Islet precursor cell (in vitro differentiated cells): ENCODE measurements around the gene PPP2R2B.

Experiments
- DNase-seq: peaks from one replicate; pipeline ENCODE4 v3.0.0-alpha.2; 2018

PPP2R2B gene

DNA sequence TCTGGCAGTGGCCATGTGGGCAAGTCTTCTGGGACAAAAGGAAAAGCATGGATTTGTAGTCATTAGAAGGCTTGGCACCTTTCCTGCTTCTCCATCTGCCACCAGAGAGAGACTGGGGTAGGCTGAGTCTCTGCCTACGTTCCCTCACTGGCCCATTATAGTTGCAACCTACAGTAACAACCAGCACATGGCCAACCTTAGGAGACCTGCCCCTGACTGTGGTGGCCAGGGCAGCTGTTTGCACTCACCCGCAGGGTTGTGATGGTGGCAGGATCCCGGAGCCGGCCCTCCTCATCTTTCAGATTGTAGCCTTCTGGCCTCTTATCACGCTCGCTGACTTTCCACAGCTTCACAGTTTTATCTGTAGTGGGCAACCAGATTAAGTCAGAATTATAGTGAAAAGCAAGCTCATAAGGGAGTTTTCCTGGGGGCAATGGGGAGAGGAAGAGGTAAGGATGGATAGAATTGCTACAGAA is 187.6 kb downstream of the PPP2R2B start:
- no peak for DNase-seq

DNA sequence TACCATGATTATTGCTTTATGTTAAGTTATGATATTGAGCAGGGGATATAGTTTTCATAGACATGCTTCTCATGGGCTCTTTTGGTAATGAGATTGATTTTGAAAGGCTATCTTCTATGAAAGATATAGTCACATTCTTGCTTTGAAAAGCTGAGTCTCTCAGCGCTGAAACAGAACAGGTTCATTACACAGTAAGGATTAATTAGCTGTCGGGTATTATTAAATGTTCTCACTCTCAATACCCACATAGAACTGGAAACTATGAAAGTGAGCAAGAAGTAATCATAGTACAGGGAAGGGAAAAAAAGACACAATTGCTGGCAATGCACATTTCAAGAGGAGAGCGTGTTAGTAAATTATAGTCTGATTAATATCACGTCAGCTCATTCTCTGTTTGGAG is 190.9 kb downstream of the PPP2R2B start:
- DNase-seq = no peak

DNA sequence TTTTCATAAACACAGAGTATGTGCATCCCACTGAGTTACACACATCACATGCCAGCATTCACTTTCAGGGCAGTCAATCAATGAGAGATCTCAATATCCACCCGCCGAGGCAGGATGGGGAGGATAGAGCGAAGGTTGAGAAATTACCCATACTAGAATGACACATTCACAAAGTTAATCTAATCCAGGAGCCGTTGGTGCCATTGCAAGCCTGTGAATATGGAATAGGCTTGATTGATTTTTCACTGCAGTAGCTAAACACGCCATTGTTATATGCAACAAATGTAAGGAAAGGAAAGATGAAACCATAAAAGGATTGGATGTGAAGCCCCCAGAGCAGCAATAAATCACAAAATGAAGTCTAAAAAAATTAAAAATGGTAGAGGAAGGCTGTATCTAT is 194.7 kb downstream of the PPP2R2B start:
- no peak for DNase-seq

DNA sequence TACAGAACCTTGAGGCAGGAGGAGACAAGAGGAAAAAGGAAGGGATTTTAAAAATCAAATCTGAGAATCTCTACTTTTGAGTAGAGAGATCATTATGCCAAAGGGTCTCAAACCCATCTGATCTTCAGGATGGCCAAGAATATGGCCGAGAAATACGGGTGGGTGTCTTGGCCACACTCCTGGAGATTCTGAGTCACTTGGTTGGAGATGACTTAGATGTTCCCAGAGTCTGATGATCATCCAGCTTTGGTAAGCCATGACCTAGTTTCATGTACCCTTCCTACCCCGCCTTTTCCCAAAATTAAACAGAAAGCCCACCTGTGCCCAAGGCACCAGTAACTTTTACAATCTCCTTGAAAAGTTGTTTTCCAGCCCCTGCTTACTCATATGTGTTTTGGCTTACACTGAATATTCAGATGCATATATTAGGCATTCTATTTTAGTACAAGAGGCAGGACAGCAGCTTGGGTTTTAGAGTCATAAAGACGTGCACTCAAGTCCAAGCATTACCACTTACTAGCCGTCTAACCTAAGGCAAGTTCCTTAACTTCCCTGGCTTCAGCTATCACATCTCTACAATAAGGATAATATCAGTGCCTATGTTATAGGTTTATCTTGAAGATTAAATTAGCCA is 195.5 kb downstream of the PPP2R2B start:
- no peak for DNase-seq

DNA sequence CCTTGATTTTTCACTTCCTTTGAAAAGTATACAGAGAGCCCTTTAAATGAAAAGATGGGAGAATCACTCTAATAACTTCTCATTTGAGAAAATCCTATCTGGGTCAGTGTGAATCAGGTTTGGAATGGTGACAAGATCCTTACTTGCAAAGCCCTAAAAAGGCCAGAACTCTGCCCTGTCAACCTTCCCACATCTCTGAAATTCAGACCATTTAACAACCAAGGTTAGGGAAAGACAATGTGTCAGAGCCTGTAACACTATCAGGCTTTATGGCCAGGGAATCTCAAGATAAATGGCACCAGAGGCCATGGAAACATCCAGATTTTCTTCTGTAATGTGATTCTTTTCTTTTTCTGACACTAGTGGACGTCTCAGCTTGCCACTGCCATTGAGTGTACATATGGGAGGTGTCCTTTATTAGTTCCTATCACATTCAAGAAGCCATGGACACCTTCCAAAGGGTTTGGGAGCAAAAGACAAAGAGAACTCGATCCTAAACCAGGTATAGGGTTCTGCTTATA is 196.9 kb downstream of the PPP2R2B start:
- DNase-seq = no peak

DNA sequence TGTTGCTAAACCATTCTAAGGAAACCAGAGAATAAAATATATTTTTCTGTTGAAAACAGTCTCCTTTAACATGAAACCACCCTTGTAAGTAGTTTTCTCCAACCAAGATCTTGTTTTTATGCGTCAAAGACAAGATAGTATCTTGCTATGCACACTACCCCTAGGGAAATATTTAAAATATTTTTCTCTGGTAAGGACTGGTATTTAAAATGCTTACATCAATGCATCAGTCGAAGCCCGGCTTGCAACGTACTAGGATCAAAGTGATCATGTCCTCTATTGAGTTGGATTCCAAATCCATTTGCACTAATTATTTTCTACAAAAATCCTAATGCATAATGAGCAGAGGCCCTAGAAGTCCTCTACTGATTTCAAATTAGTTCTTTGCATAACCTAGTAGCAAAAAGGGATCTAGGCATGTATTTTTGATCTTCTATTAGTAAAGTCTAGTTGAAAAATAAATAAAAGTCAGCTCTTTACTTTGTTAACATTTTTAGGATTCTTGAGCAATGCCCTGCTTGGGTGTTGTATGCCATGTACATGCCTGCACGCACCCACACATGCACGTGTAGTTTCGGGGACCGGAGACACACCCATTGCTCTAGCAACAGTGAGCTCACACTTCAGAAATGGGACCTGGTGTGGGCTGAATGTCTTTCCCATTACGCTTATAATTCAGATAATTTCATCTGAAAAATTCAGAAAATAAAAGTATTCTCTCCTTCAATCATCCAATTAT is 197.5 kb downstream of the PPP2R2B start:
- DNase-seq = no peak

DNA sequence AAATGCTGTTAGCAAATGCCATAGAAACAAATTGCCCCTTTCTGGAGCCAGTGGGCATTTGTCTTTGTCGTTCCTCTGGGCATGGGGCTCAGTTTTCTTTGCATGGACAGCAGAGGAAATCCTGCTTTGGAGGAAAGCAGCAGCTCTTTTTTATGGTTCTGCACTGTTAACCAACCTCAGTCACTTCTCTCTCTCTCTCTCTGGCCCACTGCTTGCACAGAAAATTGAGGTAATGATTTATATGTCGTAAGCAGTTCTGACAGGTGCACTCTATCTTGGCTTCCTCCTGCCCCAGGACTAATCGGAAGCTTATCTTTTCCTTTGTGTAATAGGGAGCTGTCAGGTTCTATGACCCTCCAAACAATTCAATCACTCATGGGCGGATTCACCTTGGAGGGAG is 202.9 kb downstream of the PPP2R2B start:
- no peak for DNase-seq

DNA sequence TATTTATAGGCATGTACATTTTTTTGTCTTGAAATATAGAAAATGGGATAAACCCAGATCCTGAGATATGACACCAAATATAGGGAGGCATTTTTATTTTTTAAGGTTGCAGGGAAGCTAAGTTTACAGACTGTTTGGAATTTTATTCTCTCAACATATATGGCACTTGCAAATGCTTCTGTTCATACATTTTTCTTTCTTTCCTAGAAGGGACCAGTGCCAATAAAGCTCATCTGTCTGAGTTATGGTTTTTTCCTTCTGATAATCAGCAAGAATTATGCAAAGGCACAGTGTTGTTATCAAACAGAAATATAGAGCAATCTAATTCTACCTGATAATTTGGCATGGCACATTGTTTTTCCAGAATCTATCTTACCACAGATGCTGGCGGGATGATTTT is 205.7 kb downstream of the PPP2R2B start:
- DNase-seq = no peak

DNA sequence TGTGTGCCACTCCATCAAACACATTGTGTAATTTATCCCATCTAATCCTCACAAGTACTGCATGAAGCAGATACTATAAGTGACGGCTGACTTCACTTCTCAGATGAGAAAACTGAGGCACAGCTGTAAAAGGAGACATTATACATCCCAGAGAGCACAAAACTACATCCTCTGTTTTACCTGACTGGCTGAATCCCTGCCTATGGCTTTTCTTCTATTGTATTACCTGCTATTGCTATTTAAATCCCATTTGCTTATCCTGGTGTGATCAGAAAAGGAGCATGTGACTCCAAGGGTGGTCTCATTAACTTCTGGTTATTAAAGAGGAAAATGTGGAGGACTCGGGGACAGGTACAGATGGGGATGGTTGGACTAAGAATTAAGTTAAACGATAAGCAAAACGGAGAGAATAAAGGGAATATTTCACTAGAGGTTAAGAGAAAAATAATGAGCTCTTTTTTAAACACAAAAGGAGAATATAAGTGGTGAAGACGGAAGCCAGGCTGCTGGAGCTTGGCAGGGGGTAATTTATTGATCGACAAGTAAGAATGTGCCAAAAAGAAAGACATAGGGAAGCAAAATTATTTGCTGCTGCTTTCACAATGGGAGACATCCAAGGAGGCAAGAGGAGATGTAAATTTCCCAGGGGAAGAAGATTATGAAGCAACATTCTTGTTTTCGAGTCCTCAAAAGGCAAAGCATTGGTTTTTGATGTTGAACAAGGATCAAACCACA is 206.8 kb downstream of the PPP2R2B start:
- DNase-seq = no peak

DNA sequence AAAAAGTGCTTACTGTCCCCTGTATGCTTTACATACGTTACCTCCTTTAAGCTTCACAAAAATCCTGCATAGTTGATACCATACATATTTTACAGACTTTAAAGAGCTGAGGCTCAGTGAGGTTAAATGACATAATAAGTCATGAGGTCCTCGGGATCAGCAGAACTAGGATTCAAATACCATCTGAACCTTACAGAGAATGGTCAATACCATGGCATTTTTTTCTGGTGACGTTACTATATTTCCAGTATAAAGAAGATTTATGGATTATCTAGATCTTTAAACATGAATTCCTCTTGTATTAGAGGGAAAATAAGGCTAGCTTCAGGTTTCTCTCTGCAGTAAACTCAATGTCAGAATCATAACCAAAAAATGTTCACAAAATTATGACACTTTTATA is 208.9 kb downstream of the PPP2R2B start:
- no peak for DNase-seq

DNA sequence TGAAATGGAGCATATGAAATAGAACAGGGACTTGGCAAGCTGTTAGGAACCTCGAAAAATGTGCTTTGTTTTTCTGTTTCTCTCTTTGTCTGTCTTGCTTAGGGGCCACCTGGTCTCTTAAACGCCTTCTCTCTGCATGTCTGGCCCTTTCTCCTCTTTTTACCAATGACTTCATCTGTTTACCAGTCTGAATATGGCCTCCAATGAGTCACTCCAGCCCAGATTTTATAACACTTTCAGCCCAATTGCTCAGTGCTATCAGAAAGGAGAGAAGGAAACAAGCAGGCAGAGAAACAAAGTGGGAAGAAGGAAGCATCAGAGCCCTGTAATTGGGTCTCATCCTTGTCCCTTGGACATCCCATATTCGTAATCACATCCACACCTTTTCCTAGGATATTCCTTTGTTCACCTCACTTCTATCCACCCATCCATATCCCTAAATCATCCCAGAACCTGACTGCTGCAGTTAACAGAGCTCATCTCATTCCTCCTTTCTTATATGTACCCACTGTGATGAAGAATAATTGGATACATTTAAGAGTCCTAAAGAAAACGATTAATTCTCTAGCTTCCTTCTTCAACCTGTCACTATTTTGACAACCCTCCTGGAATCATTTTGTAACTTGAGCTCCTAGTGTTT is 210.8 kb downstream of the PPP2R2B start:
- peak; percentile 65 for DNase-seq

DNA sequence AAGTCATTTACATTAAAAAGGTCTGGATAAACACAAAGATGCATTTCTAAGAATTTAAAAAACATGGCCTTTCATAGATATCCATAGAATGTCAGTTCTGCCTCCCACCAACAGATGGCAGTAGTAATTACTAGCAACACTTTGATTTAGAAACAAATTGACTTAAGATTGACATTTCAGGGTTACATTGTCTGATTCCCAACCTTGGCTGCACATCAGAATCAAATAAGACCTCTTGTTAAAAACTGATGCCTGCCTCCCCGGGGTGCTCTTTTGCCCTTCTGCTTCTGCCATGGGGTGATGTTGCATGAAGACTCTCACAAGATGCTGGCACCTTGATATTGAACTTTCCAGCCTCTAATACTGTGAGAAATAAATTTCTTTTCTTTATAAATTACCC is 216.3 kb downstream of the PPP2R2B start:
- DNase-seq = no peak

DNA sequence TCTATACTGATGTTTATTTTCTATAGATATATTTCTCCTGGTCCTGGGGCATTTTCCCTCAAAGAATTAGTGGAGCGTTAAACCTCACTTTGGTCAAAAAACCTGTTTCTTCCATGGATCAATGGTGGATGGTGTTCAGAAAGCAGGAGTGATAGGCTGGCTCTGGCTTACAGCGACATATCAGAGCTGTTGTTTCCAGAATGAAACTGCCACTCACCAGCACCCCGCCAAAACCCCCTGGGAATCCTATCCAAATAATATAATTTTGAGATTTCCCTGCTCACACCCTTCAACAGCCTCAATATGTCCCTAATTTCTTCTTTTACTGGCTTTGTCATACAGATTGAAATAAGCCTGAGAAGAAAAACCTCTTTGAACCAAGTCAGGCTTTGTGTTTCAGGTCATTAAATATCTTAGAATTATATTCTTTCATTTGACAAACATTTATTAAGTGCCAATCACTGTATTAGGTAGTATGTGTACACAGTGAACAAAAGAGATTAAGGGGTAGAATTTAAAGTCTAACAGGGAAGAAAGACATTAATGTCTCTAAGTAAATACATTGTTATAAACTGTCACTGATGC is 218.1 kb downstream of the PPP2R2B start:
- no peak for DNase-seq

DNA sequence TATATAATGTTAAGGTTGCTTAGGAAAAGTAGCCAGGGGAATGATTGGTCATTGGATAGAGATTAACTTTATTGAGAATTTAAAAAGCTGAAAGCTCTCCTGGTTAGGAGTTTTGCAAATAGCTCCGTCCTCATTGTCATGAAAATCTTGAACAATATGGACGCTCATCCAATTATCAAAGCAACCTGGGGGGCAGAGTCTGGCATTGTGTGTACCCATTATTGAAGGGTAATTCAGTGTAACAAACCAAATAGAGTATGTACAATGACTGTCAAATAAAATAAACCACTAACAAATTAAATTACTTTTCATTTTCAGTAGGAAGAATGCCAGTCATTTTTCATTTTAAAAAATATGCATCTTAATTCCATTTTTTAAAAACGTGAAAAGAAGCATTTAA is 218.6 kb downstream of the PPP2R2B start:
- no peak for DNase-seq

DNA sequence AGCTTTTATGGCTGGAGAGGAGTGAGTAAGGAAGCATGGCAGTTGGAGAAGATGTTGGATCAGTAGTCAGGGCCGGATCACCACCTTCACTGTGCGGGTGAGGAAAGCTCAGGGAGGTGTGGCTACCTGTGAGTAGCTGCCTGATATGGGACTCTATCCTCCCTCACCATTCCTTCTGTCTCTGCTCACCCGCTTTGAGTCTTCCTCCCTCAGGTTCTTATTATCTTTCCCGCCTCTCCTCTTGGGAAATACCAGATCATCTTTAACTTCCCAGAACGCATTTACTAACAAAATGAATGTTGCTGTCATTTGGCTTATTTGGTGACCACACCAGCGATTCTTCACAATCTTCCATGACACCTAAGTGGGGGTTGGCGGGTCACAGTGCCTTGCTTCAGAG is 221.9 kb downstream of the PPP2R2B start:
- DNase-seq = no peak

DNA sequence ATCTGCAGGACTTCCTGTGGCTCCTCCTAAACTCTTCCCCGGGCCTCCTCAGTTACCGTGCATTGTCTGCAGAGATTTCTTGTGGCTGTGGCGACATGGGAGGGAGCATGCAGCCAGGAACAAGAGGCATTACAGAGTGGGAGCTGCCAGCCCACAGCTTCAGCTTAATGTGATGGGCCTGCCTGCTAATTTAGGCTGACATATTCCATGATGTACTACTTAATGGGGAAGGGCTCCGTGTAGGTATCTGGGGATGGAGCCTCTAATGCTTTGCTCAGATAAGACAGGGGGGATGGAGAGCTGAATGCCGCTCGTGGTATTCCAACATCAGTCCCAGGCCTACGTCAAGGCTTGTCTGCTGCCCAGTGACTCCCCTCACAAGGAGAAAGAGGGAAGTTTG is 225.0 kb downstream of the PPP2R2B start:
- DNase-seq = no peak

DNA sequence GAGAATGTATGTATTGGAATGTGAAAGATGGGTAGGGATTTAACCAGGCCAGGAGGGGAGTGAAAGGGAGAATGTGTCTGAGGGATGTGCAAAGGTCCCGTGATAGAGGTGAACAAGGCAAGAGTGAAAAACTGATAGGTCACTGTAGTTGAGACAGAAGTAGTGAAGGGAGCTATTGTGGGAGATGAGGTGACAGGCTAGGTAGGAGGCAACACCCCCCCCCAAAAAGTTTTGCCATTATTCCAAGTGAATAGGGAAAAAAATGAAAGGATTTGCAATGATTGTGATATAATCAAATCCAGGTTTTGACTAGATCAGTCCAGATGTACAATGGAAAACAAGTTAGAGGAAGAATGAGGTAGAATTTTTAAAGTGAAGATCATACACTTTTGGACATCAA is 226.0 kb downstream of the PPP2R2B start:
- DNase-seq = no peak

DNA sequence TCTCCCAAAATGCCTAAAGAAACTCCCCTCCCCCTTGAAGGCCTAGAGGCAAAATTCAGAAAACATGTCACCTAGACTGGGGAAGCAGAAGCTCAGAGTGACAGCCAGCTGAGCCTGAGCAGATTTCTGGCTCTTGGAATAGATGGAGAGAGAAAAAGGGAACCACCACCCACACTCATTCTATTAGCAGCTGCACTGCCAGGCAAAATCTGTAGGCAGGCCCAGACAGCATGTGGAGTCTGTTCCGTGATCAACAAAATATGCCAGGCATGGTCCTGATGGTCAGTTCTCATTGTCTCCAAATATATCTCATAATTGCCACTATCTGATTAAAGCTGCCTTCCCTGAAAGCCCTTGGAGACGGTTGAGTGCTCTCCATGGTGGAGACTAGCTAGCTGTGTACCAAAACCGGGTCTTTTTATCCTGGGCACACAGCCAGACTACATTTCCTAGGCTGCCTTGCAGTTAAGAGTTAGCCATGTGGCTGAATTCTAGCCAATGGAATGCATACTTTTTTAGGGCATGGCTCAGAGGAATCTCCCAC is 230.8 kb downstream of the PPP2R2B start:
- no peak for DNase-seq

DNA sequence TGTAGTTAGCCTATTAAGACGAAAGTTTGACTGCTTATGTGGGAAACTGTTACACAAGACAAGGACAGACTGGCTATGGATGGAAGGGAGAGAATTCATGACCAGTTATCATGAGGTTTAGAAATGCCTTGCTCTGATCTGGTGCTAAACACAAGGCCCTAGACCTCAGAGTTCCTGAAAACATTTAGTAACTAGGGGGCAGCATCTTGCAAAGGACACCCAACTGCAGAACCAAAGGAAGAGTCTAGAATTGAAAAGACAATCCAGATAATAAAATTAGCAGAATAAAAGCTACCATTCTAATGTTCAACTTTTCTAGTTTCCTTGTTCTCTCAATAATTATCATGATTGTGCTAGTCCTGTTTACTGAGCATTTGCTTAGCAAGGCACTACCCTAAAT is 232.1 kb downstream of the PPP2R2B start:
- no peak for DNase-seq

DNA sequence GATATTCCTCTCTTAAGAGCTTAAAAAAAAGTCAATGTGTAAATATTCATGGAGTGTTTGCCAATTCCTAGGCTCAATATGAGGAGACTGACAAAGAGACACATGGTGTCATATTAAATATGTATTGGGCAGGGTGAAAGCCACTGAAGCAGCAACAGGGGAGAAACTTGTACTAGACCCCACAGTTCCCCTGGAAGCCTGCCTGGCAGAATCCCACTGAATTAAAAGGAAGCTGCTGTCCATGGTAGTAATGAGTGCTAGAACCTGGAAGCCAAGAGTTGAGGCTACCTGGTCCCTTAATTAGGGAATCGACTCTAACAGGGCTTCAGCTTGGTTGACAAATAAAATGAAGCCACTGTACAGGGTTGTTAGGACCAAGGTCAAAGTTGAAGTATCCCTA is 233.2 kb downstream of the PPP2R2B start:
- no peak for DNase-seq

DNA sequence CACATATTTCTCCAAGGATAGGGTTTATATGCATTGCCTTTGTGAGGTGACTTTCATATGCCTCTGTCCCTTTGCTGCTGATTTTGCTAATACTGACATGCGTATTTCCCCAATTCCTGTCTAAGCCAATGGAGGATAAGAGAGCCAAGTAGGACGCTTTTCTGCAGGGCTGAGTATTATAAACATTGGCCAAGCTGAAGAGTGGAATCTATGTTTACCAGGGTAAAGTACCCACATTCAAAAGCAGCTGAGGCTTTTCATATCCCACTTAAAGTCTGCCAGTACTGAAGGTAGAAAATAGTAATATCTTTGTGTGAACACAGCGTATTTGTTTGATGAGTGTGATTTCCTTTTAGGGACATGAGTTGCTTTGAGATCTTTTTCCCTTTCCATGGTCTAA is 233.7 kb downstream of the PPP2R2B start:
- DNase-seq = no peak

DNA sequence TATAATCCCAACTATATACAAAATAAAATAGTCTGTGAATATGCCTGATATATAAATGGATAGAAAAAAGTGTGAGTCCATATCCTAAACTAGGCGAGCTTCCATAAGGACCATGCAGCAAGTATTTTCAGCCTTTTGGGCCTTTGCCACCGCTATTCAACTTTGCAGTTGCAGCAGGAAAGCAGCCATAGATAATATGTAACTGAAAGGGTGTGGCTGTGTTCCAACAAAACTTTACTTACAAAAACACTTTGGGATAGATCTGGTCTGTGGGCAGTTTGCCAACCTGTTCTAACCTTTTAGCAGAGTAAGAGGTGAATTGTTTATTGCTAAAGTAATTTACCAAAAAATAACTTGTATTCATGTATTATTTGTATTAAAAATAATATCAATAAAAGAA is 234.8 kb downstream of the PPP2R2B start:
- no peak for DNase-seq

DNA sequence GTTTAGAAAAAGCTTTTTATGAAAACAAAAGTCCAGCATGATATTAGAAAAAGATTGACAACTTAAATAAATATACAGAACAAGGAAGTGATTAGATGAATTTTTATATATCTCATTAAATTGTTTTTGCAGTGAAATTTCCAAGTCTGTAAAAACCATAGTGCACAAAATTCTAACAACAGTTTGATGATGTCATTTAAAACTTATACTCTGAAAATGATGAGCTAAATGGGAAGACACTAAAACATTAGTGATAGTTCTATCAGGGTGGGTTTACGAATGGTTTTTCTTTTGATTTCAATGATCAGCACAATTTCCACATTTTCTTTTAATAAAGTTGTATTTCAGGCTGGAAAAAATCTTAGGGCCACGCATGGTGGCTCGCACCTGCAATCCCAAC is 236.1 kb downstream of the PPP2R2B start:
- DNase-seq = no peak
